ENCODE measurements around the gene IKZF3.

Gene IKZF3

GRCh38 chr17:39754161-39754957 is 109.8 kb downstream of the IKZF3 start (continued):
- TF ChIP-seq, protein P1, sequence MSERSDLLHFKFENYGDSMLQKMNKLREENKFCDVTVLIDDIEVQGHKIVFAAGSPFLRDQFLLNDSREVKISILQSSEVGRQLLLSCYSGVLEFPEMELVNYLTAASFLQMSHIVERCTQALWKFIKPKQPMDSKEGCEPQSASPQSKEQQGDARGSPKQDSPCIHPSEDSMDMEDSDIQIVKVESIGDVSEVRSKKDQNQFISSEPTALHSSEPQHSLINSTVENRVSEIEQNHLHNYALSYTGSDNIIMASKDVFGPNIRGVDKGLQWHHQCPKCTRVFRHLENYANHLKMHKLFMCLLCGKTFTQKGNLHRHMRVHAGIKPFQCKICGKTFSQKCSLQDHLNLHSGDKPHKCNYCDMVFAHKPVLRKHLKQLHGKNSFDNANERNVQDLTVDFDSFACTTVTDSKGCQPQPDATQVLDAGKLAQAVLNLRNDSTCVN (tag by site-specific recombination; optimal IDR thresholded peaks at IDR 0.05): peak; percentile 99
- TF ChIP-seq, protein P2, sequence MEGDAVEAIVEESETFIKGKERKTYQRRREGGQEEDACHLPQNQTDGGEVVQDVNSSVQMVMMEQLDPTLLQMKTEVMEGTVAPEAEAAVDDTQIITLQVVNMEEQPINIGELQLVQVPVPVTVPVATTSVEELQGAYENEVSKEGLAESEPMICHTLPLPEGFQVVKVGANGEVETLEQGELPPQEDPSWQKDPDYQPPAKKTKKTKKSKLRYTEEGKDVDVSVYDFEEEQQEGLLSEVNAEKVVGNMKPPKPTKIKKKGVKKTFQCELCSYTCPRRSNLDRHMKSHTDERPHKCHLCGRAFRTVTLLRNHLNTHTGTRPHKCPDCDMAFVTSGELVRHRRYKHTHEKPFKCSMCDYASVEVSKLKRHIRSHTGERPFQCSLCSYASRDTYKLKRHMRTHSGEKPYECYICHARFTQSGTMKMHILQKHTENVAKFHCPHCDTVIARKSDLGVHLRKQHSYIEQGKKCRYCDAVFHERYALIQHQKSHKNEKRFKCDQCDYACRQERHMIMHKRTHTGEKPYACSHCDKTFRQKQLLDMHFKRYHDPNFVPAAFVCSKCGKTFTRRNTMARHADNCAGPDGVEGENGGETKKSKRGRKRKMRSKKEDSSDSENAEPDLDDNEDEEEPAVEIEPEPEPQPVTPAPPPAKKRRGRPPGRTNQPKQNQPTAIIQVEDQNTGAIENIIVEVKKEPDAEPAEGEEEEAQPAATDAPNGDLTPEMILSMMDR (tag by site-specific recombination; IDR thresholded peaks at IDR 0.05): peak; percentile 95
- TF ChIP-seq, protein P3, sequence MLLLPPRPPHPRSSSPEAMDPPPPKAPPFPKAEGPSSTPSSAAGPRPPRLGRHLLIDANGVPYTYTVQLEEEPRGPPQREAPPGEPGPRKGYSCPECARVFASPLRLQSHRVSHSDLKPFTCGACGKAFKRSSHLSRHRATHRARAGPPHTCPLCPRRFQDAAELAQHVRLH (tag by site-specific recombination; IDR thresholded peaks at IDR 0.05): no peak
- TF ChIP-seq ZNF214 (tag by site-specific recombination; IDR thresholded peaks at IDR 0.05; ENCODE audit: borderline replicate concordance) (no peak), OSR2 (tag by site-specific recombination; IDR thresholded peaks at IDR 0.05) (0 out of 2 replicates have a peak, but pooled peaks have one; percentile 16), OVOL3 (tag by site-specific recombination; IDR thresholded peaks at IDR 0.05) (no peak), ZNF221 (tag by site-specific recombination; IDR thresholded peaks at IDR 0.05; ENCODE audit: borderline replicate concordance) (0 out of 2 replicates have a peak, but pooled peaks have one; percentile 34), ZNF146 (tag by site-specific recombination; IDR thresholded peaks at IDR 0.05) (no peak), ZNF311 (tag by site-specific recombination; IDR thresholded peaks at IDR 0.05; ENCODE audit: borderline replicate concordance) (no peak), SP2 (tag by site-specific recombination; IDR thresholded peaks at IDR 0.05) (peak; percentile 63), ZBTB1 (tag by site-specific recombination; IDR thresholded peaks at IDR 0.05) (0 out of 2 replicates have a peak, but pooled peaks have one; percentile 9), KLF8 (tag by site-specific recombination; IDR thresholded peaks at IDR 0.05) (peak; percentile 63; the same call in 1 of the 2 replicates), KLF1 (tag by site-specific recombination; IDR thresholded peaks at IDR 0.05) (0 out of 2 replicates have a peak, but pooled peaks have one; percentile 62), ZNF335 (tag by site-specific recombination; conservative IDR thresholded peaks at IDR 0.05) (peak; percentile 75), ZNF391 (tag by site-specific recombination; IDR thresholded peaks at IDR 0.05; ENCODE audit: borderline replicate concordance, low read depth) (no peak), PRDM10 (tag by site-specific recombination; IDR thresholded peaks at IDR 0.05) (peak; percentile 35; the same call in 1 of the 2 replicates), ZNF658 (tag by site-specific recombination; IDR thresholded peaks at IDR 0.05) (no peak), HIC1 (tag by site-specific recombination; IDR thresholded peaks at IDR 0.05) (peak; percentile 52; the same call in 1 of the 2 replicates), ZNF19 (tag by site-specific recombination; IDR thresholded peaks at IDR 0.05; ENCODE audit: low read depth) (no peak), YY1 (tag by site-specific recombination; IDR thresholded peaks at IDR 0.05) (no peak), ZNF544 (tag by site-specific recombination; IDR thresholded peaks at IDR 0.05) (no peak), ZNF239 (tag by site-specific recombination; IDR thresholded peaks at IDR 0.05) (no peak), SP3 (tag by site-specific recombination; IDR thresholded peaks at IDR 0.05) (peak; percentile 43)
- TF ChIP-seq, protein P4, sequence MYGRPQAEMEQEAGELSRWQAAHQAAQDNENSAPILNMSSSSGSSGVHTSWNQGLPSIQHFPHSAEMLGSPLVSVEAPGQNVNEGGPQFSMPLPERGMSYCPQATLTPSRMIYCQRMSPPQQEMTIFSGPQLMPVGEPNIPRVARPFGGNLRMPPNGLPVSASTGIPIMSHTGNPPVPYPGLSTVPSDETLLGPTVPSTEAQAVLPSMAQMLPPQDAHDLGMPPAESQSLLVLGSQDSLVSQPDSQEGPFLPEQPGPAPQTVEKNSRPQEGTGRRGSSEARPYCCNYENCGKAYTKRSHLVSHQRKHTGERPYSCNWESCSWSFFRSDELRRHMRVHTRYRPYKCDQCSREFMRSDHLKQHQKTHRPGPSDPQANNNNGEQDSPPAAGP (tag by site-specific recombination; IDR thresholded peaks at IDR 0.05): peak; percentile 72; the same call in 1 of the 2 replicates
- TF ChIP-seq, protein P5, sequence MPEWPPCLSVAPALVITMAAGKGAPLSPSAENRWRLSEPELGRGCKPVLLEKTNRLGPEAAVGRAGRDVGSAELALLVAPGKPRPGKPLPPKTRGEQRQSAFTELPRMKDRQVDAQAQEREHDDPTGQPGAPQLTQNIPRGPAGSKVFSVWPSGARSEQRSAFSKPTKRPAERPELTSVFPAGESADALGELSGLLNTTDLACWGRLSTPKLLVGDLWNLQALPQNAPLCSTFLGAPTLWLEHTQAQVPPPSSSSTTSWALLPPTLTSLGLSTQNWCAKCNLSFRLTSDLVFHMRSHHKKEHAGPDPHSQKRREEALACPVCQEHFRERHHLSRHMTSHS (tag by site-specific recombination; IDR thresholded peaks at IDR 0.05): no peak
- TF ChIP-seq, protein P6, sequence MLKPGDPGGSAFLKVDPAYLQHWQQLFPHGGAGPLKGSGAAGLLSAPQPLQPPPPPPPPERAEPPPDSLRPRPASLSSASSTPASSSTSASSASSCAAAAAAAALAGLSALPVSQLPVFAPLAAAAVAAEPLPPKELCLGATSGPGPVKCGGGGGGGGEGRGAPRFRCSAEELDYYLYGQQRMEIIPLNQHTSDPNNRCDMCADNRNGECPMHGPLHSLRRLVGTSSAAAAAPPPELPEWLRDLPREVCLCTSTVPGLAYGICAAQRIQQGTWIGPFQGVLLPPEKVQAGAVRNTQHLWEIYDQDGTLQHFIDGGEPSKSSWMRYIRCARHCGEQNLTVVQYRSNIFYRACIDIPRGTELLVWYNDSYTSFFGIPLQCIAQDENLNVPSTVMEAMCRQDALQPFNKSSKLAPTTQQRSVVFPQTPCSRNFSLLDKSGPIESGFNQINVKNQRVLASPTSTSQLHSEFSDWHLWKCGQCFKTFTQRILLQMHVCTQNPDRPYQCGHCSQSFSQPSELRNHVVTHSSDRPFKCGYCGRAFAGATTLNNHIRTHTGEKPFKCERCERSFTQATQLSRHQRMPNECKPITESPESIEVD (tag by site-specific recombination; IDR thresholded peaks at IDR 0.05): no peak
